ENCODE results near the gene OSBPL5. TPM values are rescaled to one million over a fixed set of nuclear protein-coding genes. Genes with fewer than 3 reads are reported as not detected.

The OSBPL5 gene
- total RNA-seq, 1 donor from 2014 or later = 55.2 TPM

GRCh38 chr11:3198815-3199214 lies 33.7 kb upstream of the OSBPL5 start:
- Mint-ChIP-seq H3K9me3 (ENCODE audit: unreplicated experiment) (no peaks in the 10 kb centered on the region), H3K4me1 (ENCODE audit: unreplicated experiment) (peaks cover 3% of the 10 kb centered on the region), H3K4me3 (ENCODE audit: unreplicated experiment) (no peak overlapping the region), H3K27ac (ENCODE audit: unreplicated experiment) (no peak overlapping the region), H3K36me3 (ENCODE audit: low read depth, unreplicated experiment) (no peaks in the 10 kb centered on the region), H3K27me3 (ENCODE audit: unreplicated experiment) (peaks cover 11% of the 10 kb centered on the region)
- TF ChIP-seq CTCF (IDR thresholded peaks at IDR 0.05; ENCODE audit: unreplicated experiment) = no peak
- no peak for DNase-seq (ENCODE audit: low spot score)

GRCh38 chr11:3197878-3198528 lies 32.9 kb upstream of the OSBPL5 start:
- H3K4me3 Mint-ChIP-seq (ENCODE audit: unreplicated experiment) = no peak overlapping the region
- no peaks in the 10 kb centered on the region for H3K36me3 Mint-ChIP-seq (ENCODE audit: low read depth, unreplicated experiment)

GRCh38 chr11:3197044-3197695 lies 32.1 kb upstream of the OSBPL5 start:
- no peak overlapping the region for H3K27ac Mint-ChIP-seq (ENCODE audit: unreplicated experiment)
- no peaks in the 10 kb centered on the region for H3K9me3 Mint-ChIP-seq (ENCODE audit: unreplicated experiment)
- no peak for DNase-seq (ENCODE audit: low spot score)
- H3K4me1 Mint-ChIP-seq (ENCODE audit: unreplicated experiment) = peaks cover 3% of the 10 kb centered on the region
- H3K36me3 Mint-ChIP-seq (ENCODE audit: low read depth, unreplicated experiment) = no peaks in the 10 kb centered on the region
- peaks cover 8% of the 10 kb centered on the region for H3K27me3 Mint-ChIP-seq (ENCODE audit: unreplicated experiment)
- H3K4me3 Mint-ChIP-seq (ENCODE audit: unreplicated experiment) = no peak overlapping the region
- no peak for TF ChIP-seq CTCF (IDR thresholded peaks at IDR 0.05; ENCODE audit: unreplicated experiment)

More at GRCh38 chr11:3197878-3198528, 32.9 kb upstream of the OSBPL5 start:
- TF ChIP-seq CTCF (IDR thresholded peaks at IDR 0.05; ENCODE audit: unreplicated experiment) = no peak
- no peak for DNase-seq (ENCODE audit: low spot score)
- H3K4me1 Mint-ChIP-seq (ENCODE audit: unreplicated experiment) = peaks cover 3% of the 10 kb centered on the region
- H3K9me3 Mint-ChIP-seq (ENCODE audit: unreplicated experiment) = no peaks in the 10 kb centered on the region
- peaks cover 11% of the 10 kb centered on the region for H3K27me3 Mint-ChIP-seq (ENCODE audit: unreplicated experiment)
- no peak overlapping the region for H3K27ac Mint-ChIP-seq (ENCODE audit: unreplicated experiment)

GRCh38 chr11:3196161-3197043 lies 31.3 kb upstream of the OSBPL5 start:
- H3K9me3 Mint-ChIP-seq (ENCODE audit: unreplicated experiment) = no peaks in the 10 kb centered on the region
- peaks cover 3% of the 10 kb centered on the region for H3K4me1 Mint-ChIP-seq (ENCODE audit: unreplicated experiment)
- TF ChIP-seq CTCF (IDR thresholded peaks at IDR 0.05; ENCODE audit: unreplicated experiment) = no peak
- H3K36me3 Mint-ChIP-seq (ENCODE audit: low read depth, unreplicated experiment) = no peaks in the 10 kb centered on the region
- H3K27ac Mint-ChIP-seq (ENCODE audit: unreplicated experiment) = peak overlapping the region; percentile 84
- H3K4me3 Mint-ChIP-seq (ENCODE audit: unreplicated experiment) = no peak overlapping the region
- DNase-seq (ENCODE audit: low spot score) = no peak
- peaks cover 8% of the 10 kb centered on the region for H3K27me3 Mint-ChIP-seq (ENCODE audit: unreplicated experiment)

All from endothelial cell (in vitro differentiated cells).